ENCODE measurements around the gene R3HDM4.
"Not testable (repeated sequence)": the region's sequence is repeated elsewhere in the genome, so short reads cannot be mapped to it uniquely, and the experiment has no call there.

Gene R3HDM4

GRCh38 chr19:913080-913748, at the start of gene R3HDM4:
Gene R3HDM4, minus strand, starts transcription at chr19:913219. Its CDS starts 62 bp downstream, at chr19:913157.
- no peak for TF ChIP-seq CTCF (IDR thresholded peaks at IDR 0.05; ENCODE audit: control insufficient read depth, insufficient read depth, low read depth, low read length, missing control alignments)
- peak within 1 kb of the TSS; percentile 99 for H3K4me3 ChIP-seq (ENCODE audit: control insufficient read depth, low read depth, low read length)
- no peak for DNase-seq (ENCODE audit: low read depth)

DNA sequence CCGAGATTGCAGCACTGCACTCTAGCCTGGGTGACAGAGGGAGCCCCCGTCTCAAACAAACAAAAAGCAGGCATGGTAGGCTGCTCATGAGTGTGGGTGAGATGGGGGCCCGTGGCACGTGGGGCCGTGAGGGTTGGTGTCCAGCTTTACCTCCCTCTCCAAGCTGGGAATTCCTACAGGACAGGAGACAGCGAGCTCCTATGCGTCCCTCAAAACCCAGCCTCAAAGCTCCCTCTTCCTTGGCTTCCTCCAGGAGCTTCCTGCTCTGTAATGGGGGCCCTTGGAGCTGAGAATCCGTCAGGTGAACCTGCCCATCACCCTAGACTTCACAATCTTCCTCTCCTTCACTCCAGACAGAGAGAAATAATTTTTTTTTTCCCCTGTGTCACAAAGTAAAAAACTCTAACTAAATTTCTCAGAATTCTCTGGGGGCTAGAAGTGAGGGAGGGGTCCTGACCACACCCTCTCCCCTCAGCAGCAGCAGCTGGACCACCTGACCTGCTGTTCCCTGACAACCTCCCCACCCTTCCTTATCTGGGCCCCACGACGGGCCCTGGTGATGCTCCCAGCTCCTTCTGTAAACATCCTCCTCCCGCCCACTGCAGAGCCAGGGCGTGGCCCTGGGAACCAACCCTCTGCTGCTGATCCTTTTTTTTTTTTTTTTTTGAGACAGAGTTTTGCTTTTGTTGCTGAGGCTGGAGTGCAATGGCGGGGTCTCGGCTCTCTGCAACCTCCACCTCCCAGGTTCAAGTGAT, 49.0 kb upstream of the R3HDM4 start:
- TF ChIP-seq CTCF (IDR thresholded peaks at IDR 0.05; ENCODE audit: control insufficient read depth, insufficient read depth, low read depth, low read length, missing control alignments), result no peak
- DNase-seq (ENCODE audit: low read depth), result no peak
- H3K4me3 ChIP-seq (ENCODE audit: control insufficient read depth, low read depth, low read length), result no peak overlapping the region

DNA sequence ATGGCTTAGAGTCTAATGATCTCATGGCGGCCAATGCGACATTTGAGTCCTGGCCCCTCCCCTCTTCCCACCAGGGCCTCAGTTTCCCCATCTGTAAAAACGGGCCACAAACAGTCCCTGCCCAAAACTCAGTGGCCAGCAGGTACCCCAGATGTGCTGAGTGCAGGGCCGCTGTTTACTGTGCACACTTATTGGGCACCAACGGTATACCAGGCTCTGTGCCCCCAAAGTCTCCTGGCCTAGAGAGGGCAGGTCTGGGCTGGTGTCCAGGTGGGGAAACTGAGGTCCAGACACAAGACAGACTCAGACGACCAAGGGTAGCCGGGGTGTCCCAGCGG, 47.6 kb upstream of the R3HDM4 start:
- DNase-seq (ENCODE audit: low read depth), result no peak
- TF ChIP-seq CTCF (IDR thresholded peaks at IDR 0.05; ENCODE audit: control insufficient read depth, insufficient read depth, low read depth, low read length, missing control alignments), result no peak

GRCh38 chr19:960020-960419, 47.0 kb upstream of the R3HDM4 start:
- no peak for DNase-seq (ENCODE audit: low read depth)
- no peak for TF ChIP-seq CTCF (IDR thresholded peaks at IDR 0.05; ENCODE audit: control insufficient read depth, insufficient read depth, low read depth, low read length, missing control alignments)
- no peak overlapping the region for H3K4me3 ChIP-seq (ENCODE audit: control insufficient read depth, low read depth, low read length)

More for the DNA sequence above, 47.6 kb upstream of the R3HDM4 start:
- H3K4me3 ChIP-seq (ENCODE audit: control insufficient read depth, low read depth, low read length), result no peak overlapping the region

DNA sequence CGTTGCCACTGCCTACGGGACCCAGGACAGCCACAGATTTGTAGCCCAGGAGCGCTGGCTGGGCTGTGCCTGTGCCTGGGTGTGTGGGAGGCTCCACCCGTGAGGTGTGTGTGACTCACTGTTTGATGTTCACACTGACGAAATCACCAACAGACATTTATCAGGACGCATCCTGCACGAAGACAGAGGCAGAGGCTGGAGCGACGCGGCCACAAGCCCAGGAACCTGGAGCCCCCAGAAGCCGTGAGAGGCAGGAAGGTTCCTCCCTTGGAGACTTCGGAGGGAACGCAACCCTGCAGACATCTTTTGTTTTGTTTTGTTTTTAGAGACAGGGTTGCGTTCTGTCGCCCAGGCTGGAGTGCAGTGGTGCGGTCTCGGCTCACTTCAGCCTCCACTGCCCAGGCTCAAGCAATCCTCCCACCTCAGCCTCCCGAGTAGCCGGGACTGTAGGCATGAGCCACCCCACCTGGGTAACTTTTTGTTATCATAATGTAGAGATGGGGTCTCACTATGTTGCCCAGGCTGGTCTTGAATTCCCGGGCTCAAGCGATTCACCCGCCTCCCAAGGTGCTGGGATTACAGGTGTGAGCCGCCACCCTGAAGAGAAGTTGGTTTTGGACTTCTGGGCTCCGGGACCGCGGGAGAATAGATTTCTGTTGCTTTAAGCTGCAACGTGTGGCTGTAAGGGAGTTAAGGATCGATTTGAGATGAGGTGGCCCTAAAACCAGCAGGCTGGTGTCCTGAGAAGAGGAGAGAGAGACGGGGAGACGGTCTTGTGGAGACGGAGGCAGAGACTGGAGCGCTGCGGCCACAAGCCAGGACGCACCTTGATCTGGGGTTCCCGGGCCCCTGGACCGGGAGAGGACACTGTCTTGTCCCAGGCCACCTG, 46.2 kb upstream of the R3HDM4 start:
- H3K4me3 ChIP-seq (ENCODE audit: control insufficient read depth, low read depth, low read length), result no peak overlapping the region
- no peak for DNase-seq (ENCODE audit: low read depth)
- no peak for TF ChIP-seq CTCF (IDR thresholded peaks at IDR 0.05; ENCODE audit: control insufficient read depth, insufficient read depth, low read depth, low read length, missing control alignments)

DNA sequence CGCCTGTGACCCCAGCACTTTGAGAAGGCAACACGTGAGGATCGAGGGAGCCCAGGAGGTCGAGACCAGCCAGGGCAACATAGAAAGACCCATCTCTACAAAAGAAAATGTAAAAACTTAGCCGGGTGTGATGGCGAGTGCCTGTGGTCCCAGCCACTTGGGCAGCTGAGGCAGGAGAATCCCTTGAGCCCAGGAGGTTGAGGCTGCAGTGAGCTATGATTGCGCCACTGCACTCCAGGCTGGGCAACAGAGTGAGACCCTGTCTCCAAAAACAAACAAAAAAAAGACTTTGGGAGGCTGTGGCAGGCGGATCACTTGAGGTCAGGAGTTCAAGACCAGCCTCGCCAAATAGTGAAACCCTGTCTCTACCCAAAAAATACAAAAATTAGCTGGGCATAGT, 44.6 kb upstream of the R3HDM4 start:
- H3K4me3 ChIP-seq (ENCODE audit: control insufficient read depth, low read depth, low read length), result not testable (repeated sequence)

More for the DNA sequence above, 44.6 kb upstream of the R3HDM4 start:
- DNase-seq (ENCODE audit: low read depth), result not testable (repeated sequence)

Measured in AG09309 (cell line).